GM20431 (cell line): ENCODE results near the gene VANGL1.

Experiments used
- in situ Hi-C: fragments of 300-500 bp; cut with MseI, MboI; formaldehyde crosslinking; loops from one replicate; pipeline ENCODE4 v1.15.0; 2020; ENCODE audit warnings: low sequenced_read_pairs; ENCODE audit not compliant: unreplicated experiment

VANGL1 gene

DNA sequence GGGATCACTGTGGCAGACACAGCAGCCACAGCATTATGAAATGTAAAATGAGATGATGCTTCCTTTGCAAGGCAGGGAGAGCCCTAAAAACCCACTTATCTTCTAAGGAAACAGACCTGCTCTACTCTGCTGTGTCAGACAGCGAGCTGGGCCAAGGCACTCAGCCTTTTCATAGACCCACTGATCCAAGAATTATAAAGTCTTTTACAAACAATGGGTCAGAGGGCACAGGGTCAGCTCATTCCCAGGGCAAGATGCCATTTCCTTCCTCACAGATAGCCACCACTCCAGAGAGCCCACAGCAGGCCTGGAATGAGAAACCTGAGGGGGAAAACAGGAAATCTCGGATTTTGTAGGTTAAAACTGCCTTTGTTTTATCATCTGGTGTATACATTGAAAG, 83.8 kb downstream of the VANGL1 start:
- in situ Hi-C loops = no loop called here

DNA sequence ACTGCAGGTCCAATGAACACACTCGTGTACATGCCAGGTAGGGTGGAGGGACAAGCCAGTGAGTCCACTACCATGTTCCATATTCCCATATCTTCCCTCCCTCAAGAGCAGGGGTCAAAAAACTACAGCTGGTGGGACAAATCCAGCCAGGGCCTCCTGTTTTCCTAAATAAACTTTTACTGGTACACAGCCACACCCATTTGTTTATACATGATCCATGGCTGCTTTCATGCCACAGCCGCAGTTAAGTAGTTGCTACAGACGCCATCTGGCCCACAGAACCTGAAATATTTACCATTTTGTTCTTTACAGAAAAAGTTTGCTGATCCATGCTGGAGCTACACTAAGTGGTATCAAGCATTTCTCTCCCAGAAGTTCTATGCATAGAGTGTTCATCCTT, 84.4 kb downstream of the VANGL1 start:
- in situ Hi-C loops = no loop called here

DNA sequence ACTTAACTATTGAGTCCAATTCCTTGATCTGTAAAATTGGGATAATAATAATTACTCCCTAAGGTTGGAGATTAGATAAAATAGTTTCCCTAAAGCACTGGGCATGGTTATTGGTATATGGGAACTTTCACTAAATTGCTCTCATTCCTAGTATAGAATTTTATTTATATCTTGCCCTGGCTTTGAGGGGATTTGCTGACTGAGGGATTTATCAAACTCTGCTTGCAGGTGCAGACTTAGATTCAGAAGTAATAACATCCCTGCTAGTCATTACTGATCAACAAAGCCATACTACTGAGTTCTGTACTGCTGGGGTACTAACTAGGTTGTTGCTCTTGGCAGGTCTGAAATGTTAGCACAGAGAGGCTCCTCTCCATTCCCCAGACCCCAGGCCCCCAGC, 84.8 kb downstream of the VANGL1 start:
- in situ Hi-C loops = no loop called here

DNA sequence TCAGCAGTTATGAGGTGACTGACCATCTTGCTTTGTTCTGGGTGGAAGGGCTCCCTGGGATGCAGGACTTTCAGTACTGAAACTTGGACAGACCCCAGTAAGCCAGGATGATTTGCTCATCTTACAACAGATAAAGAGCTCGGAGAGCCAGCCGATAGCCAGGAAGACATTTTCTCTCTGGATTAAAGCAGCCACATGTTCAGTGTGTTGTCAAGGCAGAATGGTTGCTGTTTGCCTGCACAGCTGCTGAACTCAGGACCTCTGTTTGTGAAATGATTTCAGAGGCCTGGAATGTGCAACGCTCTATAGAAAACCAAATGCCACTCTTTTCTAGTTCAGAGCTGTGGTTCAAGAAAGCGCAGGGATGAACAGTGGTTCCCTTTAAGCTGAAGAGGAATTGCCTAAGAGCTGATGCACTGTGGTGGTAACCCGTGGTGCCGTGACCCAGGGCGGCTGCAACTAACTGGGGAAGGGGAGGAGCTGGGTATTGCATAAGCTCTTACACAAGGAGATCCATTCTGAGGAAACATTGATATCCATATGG, 86.0 kb downstream of the VANGL1 start:
- in situ Hi-C loops = no loop called here

DNA sequence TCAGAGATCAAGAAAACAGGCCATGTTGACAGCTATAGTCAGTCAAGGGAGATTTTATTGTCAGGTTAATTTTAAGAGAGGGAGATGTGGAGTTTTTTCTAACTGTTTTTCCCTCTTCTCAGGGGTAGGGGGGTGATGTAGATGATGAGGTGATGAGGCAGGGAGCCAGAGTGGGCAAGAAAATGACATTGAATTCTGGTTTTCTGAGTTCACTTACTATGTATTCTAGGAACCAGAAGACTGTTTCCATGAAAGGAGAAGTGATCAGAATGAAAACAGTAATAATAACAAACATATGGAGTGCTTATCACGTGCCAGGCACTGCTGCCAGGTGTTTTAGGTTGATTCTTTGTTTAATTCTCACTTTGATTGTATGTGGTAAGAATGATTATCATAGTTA, 86.6 kb downstream of the VANGL1 start:
- in situ Hi-C loops = no loop called here

DNA sequence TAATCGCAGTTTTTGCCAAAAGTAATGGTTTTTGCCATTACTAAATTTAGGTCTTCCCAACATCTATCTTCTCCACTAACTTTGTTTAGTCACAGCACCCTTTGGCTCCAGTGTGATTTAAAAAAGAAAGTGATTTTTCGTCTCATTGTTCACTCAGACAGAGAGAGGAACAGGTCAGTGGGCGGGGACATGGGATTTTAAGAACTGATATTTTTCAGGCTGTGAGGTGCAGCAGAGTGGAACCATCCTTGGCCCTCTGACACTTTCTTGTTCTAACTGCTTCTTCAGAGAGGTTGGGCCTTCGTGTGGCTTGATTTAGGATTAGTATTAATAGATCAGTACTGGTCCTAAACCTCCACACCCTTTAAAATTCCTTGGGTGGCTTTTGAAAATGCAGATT, 88.0 kb downstream of the VANGL1 start:
- in situ Hi-C loops = no loop called here

DNA sequence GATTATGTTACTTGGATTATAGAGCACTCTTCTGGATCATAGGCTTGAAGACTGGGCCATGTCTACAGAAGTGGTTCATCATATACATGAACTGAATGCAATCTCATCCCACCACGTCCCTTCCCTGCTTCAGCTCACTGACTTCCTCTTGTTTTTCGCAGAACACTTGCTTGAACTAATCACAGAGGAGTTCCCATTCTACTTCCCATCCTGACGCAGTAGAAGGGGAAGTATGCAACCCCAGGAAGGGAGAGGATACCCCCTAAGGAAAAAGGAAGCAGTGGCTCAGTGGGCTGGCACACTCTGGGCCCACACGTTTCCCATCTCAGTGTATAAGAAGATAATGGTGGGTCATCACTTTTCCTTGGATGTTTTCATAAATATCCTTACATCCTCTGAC, 90.5 kb downstream of the VANGL1 start:
- in situ Hi-C loops = no loop called here

DNA sequence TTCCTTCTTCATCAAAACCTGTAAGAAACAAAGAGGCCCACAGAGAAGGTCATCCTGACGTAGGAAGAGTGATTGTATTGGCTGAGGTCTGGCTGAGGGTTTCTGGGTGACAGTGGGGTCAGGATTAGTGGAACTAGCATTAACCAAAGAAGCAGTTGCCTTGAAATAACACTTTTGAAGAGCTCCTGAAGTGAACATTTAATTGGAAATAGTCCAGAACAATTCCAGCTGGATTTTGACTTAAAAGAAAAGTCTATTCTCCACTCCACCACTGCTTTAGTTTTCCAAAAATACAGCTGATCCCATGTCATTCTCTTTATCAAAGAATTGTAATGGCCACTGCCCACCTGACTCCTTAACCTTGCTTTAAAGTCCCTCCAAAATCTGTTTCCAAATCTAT, 99.0 kb downstream of the VANGL1 start:
- in situ Hi-C loops = no loop called here

DNA sequence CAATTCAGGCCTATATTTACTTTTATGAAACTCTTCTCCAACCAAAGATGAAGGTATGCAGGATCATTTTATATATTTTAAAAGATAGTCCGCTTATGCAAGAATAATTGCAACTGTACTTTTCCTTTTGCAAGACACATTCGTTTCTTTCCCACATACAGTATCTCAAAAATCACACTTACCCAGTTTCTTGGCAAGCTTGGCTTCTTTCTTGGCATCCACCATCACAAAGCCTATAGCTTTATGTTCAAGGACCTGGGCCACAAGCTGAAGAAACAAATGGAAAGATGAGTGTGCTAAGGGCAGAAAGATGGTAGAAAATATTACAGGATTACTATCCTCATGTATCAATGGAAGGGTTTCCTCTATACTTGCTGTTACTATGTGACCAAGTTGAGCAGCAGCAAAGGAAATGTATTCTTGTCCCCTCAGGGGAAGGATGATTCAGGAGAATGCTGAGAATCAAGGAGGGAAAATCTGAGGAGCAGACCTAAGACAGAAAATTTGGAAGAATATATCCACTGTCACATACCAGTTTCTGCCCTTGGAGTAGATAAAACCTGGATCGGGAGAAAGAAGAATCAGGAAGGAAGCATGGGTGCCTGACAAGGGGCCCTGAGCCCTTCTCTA, 103.0 kb downstream of the VANGL1 start:
- in situ Hi-C loops = no loop called here

DNA sequence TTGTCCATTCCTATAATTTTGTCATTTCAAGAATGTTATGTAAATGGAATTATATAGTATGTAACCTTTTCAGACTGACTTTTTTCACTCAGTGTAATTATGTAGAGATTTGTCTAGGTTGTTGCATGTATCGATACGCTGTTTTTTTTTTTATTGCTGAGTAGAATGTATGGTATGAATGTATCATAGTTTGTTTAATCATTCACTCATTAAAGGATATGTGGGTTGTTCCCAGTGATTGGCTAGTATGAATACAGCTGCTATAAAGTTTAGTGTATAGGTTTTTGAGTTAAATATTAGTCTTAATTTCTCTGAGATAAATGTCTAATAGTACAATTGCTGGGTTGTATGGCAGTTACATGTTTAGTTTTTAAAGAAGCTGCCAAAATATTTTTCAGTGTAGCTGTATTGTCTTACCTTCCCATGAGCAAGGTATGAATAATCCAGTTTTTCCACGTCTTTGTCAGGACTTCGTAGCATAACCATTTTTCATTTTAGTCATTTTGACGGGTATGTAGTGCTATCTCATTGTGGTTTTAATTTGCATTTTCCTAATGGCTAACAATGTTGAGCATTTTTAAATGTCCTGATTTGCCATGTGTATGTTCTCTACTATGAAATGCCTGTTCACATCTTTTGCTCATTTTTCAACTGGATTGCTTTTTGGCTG, 104.4 kb downstream of the VANGL1 start:
- in situ Hi-C loops = no loop called here
